Measurements from ENCODE around the gene PRSS12.
"Not testable (repeated sequence)": the region's sequence is repeated elsewhere in the genome, so short reads cannot be mapped to it uniquely, and the experiment has no call there.

Gene PRSS12, protein sequence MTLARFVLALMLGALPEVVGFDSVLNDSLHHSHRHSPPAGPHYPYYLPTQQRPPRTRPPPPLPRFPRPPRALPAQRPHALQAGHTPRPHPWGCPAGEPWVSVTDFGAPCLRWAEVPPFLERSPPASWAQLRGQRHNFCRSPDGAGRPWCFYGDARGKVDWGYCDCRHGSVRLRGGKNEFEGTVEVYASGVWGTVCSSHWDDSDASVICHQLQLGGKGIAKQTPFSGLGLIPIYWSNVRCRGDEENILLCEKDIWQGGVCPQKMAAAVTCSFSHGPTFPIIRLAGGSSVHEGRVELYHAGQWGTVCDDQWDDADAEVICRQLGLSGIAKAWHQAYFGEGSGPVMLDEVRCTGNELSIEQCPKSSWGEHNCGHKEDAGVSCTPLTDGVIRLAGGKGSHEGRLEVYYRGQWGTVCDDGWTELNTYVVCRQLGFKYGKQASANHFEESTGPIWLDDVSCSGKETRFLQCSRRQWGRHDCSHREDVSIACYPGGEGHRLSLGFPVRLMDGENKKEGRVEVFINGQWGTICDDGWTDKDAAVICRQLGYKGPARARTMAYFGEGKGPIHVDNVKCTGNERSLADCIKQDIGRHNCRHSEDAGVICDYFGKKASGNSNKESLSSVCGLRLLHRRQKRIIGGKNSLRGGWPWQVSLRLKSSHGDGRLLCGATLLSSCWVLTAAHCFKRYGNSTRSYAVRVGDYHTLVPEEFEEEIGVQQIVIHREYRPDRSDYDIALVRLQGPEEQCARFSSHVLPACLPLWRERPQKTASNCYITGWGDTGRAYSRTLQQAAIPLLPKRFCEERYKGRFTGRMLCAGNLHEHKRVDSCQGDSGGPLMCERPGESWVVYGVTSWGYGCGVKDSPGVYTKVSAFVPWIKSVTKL

DNA sequence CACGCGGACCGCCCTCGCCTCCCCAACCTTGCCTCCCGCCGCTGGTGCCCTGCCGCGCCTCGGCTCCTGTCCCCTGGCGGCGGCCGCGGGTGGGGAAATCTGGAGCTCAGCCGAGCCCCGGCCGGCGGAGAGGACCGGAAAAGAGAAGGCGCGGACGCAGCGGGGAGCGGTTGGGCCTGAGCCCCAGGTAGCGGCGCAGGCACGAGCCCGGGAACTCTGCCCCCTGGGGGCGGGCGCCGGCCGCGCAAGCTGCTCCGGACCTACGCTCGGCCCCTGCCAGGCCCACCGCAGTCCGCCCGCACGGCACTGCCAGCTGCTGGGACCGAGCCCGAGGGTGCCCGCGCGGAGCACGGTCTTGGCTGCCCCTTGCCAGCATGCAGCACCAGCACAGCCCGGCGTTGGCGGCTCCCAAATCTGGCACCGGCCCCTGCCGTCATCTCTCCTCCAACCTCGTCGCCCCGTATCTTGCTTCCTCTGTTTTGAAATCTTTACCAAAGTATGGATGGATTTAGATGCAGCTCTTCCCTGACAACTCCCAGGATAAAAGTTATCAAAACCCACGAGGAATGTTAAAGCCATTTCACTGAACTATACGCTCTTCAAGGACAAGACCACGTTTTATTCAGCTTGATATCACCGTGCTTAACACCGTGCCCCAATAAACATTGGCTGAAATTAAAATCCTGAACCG is at the start of gene PRSS12:
PRSS12 (minus strand) TSS at position 161 of the 691 bp plus-strand sequence. CDS start 283 bp downstream, outside the sequence.
- Histone ChIP-seq H3K9me3 (ENCODE audit: low read length) (no peaks in the 10 kb centered on the region), H3K27me3 (ENCODE audit: control insufficient read depth in 1 of 2, insufficient read depth in 2 of 2, low read length in 2 of 2) (peaks cover 25 to 44% of the 10 kb centered on the region in 2 donors), H3K27ac (ENCODE audit: low read depth, low read length) (no peak within 1 kb of the TSS), H3K4me3 (ENCODE audit: low read depth in 1 of 2, low read length in 2 of 2) (peak within 1 kb of the TSS; percentile 25 to 60), H3K9ac (ENCODE audit: low read length) (no peak within 1 kb of the TSS), H3K36me3 (ENCODE audit: insufficient read depth, low read length) (no peaks in the 10 kb centered on the region), H3K4me1 (ENCODE audit: insufficient read depth, low read length) (no peaks in the 10 kb centered on the region)

DNA sequence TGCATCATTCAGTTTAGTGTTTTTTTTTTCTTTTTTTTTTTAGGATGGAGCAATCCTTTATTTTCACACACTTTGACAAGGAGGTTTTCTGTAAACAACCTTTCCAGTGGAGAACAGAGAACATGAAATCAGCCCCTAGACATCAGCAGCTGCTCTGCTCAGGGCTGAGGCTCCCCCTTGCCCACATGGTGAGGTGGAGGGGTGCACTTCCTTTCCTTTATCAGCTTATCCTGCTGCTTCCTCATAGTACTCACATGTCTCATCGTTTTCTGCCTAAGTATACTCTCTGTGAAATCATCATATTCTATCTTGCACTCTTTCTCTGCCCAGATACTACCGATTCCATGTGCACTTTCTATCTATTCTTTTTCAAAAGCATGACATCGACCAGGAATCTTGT is 47.6 kb upstream of the PRSS12 start:
- Histone ChIP-seq H3K9me3 (ENCODE audit: low read length) (no peaks in the 10 kb centered on the region), H3K9ac (ENCODE audit: low read length) (no peak overlapping the region), H3K27ac (ENCODE audit: low read depth, low read length) (no peak overlapping the region), H3K4me1 (ENCODE audit: insufficient read depth, low read length) (no peaks in the 10 kb centered on the region), H3K36me3 (ENCODE audit: insufficient read depth, low read length) (no peaks in the 10 kb centered on the region), H3K4me3 (ENCODE audit: low read depth in 1 of 2, low read length in 2 of 2) (no peak overlapping the region), H3K27me3 (ENCODE audit: control insufficient read depth in 1 of 2, insufficient read depth in 2 of 2, low read length in 2 of 2) (no peaks in the 10 kb centered on the region)

DNA sequence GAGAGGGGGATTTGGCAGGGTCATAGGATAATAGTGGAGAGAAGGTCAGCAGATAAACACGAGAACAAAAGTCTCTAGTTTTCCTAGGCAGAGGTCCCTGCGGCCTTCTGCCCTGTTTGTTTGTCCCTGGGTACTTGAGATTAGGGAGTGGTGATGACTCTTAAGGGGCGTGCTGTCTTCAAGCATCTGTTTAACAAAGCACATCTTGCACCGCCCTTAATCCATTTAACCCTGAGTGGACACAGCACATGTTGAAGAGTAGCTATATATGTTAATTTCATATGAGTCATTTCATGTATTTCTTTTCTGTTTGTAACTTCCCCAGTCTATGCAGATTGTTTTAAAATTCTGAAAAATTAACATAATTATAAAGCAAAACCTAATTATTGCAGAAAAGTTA is 47.1 kb upstream of the PRSS12 start:
- H3K4me3 ChIP-seq (ENCODE audit: low read depth in 1 of 2, low read length in 2 of 2); H3K9ac ChIP-seq (ENCODE audit: low read length); H3K27ac ChIP-seq (ENCODE audit: low read depth, low read length); H3K36me3 ChIP-seq (ENCODE audit: insufficient read depth, low read length); H3K4me1 ChIP-seq (ENCODE audit: insufficient read depth, low read length); H3K27me3 ChIP-seq (ENCODE audit: control insufficient read depth in 1 of 2, insufficient read depth in 2 of 2, low read length in 2 of 2); H3K9me3 ChIP-seq (ENCODE audit: low read length): not testable (repeated sequence)

DNA sequence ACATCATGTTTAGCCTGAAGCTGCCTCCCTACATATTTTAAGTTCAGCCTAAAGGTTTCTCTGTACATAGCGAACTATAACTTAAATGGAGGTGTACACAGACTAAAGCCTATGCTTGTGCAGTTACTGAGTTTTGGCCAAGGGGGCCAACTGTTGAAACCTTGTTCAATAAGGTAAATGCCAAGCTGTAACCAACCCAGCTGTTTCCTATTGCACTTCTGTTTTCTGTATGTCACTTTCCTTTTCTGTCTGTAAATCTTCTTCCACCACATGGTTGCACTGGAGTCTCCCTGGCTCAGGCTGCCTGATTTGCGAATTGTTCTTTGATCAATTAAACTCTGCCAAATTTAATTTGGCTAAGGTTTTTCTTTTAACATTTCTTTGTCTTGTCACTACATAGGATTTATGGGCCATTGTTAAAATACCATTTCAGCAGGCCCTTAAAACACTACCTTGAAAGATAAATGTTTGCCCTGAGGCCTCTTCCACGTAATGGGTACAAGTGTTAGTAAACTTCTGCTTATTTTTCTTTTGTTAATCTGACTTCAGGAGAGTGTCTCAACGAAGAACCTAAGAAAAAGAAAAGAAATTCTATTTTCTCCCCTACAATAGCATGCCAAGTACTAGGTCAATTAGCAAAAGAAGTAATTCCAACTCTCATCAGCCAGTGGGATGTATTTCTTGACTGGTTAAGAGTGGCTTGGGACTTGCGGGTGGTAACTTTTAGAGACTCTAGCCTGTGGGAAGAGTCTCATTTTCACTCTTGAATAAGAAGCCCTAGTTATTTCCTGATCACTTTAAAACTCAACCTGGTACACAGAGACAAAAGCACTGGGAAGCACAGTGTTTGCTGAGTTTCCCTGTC is 45.7 kb upstream of the PRSS12 start:
- no peak overlapping the region for H3K4me3 ChIP-seq (ENCODE audit: low read depth in 1 of 2, low read length in 2 of 2)
- no peak overlapping the region for H3K27ac ChIP-seq (ENCODE audit: low read depth, low read length)
- no peaks in the 10 kb centered on the region for H3K27me3 ChIP-seq (ENCODE audit: control insufficient read depth in 1 of 2, insufficient read depth in 2 of 2, low read length in 2 of 2)
- H3K4me1 ChIP-seq (ENCODE audit: insufficient read depth, low read length), result no peaks in the 10 kb centered on the region
- no peaks in the 10 kb centered on the region for H3K9me3 ChIP-seq (ENCODE audit: low read length)
- H3K9ac ChIP-seq (ENCODE audit: low read length), result no peak overlapping the region
- H3K36me3 ChIP-seq (ENCODE audit: insufficient read depth, low read length), result no peaks in the 10 kb centered on the region

DNA sequence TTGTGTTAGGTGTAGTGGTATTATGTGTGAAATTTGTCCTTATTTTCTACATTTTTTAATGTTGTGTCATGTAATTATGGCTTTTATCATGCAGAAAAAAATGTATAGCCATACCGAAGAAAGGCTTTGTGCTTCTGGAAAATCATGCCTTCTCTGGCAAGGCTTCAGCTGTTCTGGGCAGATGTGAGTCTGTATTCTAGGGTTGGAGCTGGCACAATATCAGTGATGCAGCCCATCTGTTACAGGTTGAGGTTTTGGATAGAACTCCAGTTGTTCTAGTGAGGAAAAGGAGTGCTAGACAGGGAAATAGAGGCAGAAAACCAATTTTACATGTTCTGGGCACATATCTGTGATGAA is 44.8 kb upstream of the PRSS12 start:
- H3K27ac ChIP-seq (ENCODE audit: low read depth, low read length), result no peak overlapping the region
- no peaks in the 10 kb centered on the region for H3K36me3 ChIP-seq (ENCODE audit: insufficient read depth, low read length)
- H3K4me1 ChIP-seq (ENCODE audit: insufficient read depth, low read length), result no peaks in the 10 kb centered on the region
- H3K9ac ChIP-seq (ENCODE audit: low read length), result no peak overlapping the region
- no peak overlapping the region for H3K4me3 ChIP-seq (ENCODE audit: low read depth in 1 of 2, low read length in 2 of 2)
- H3K27me3 ChIP-seq (ENCODE audit: control insufficient read depth in 1 of 2, insufficient read depth in 2 of 2, low read length in 2 of 2), result no peaks in the 10 kb centered on the region
- no peaks in the 10 kb centered on the region for H3K9me3 ChIP-seq (ENCODE audit: low read length)

DNA sequence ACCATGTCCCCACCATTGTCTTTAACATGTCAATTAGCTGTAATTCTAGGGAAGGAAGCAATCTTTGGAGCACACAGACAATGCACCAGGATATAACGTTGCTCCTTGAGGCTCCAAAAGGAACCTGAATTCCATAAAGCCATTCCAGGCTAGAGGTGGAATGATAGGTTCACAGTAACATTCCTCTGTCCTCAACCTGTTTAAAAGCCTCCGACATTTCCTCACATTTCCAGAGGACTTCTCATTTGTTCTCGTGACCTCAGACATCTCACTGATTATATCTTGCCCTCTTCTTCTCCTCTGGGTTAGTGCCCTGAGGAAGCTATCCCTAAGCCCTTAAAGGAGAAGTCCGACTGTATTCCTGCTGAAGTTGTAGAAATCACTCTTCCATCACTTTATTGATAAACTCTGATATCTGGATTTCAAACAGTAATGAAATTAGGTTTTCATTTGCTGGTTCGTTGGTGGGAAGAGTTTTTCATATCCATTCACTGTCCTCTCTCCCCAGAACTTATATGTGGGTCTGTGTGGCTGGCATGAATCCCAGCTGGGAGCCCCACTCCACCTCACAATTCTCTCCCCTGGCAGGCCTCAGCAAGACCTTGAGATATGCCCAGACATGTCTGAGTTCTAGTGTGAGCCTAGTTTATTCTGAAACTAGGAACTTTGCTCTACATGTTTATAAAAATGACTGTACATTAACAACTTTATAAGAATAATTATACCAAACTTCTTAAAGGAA is 44.2 kb upstream of the PRSS12 start:
- no peaks in the 10 kb centered on the region for H3K4me1 ChIP-seq (ENCODE audit: insufficient read depth, low read length)
- no peaks in the 10 kb centered on the region for H3K27me3 ChIP-seq (ENCODE audit: control insufficient read depth in 1 of 2, insufficient read depth in 2 of 2, low read length in 2 of 2)
- H3K9ac ChIP-seq (ENCODE audit: low read length), result no peak overlapping the region
- no peaks in the 10 kb centered on the region for H3K9me3 ChIP-seq (ENCODE audit: low read length)
- H3K27ac ChIP-seq (ENCODE audit: low read depth, low read length), result no peak overlapping the region
- no peak overlapping the region for H3K4me3 ChIP-seq (ENCODE audit: low read depth in 1 of 2, low read length in 2 of 2)
- H3K36me3 ChIP-seq (ENCODE audit: insufficient read depth, low read length), result no peaks in the 10 kb centered on the region

DNA sequence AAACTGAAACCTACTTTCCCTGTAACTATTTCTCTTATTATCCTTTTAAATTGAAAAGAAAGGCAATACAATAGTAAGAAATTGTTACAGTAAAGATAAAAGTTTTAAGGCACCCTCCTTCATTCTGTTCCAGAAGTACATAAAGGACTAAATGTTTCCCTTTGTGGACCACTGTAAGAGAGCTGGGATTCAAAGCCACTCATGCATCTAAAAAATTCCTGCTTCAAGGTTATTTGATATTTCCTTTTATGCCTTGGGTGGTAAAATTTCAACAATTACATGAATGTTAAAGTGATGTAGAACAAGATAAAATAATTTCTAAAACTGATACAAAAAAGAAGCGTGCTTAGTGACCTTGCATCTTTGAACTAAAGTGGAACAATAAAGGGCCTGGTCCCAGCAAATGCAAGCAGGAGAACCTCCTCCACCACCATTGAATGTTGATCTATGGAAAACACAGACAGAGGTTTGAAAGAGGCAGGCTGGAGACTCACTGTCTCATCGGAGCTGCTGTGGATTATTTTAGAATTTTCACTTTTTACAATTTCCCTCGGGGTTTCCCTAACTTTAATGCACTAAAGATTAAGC is 42.3 kb upstream of the PRSS12 start:
- Histone ChIP-seq H3K9ac (ENCODE audit: low read length) (no peak overlapping the region), H3K4me1 (ENCODE audit: insufficient read depth, low read length) (no peaks in the 10 kb centered on the region), H3K9me3 (ENCODE audit: low read length) (no peaks in the 10 kb centered on the region), H3K4me3 (ENCODE audit: low read depth in 1 of 2, low read length in 2 of 2) (no peak overlapping the region), H3K36me3 (ENCODE audit: insufficient read depth, low read length) (no peaks in the 10 kb centered on the region), H3K27ac (ENCODE audit: low read depth, low read length) (no peak overlapping the region), H3K27me3 (ENCODE audit: control insufficient read depth in 1 of 2, insufficient read depth in 2 of 2, low read length in 2 of 2) (no peaks in the 10 kb centered on the region)

DNA sequence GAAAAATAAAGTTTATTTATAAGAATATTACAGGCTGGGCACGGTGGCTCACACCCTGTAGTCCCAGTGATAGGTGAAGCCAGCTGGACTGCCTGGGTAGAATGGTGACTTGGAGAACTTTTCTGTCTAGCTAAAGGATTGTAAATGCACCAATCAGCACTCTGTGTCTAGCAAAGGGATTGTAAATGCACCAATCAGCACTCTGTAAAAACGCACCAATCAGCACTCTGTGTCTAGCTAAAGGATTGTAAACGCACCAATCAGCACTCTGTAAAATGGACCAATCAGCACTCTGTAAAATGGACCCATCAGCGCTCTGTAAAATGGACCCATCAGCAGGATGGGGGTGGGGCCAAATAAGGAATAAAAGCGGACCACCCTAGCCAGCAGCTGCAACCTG is 39.7 kb upstream of the PRSS12 start:
- H3K4me1 ChIP-seq (ENCODE audit: insufficient read depth, low read length); H3K27ac ChIP-seq (ENCODE audit: low read depth, low read length); H3K9ac ChIP-seq (ENCODE audit: low read length); H3K36me3 ChIP-seq (ENCODE audit: insufficient read depth, low read length); H3K27me3 ChIP-seq (ENCODE audit: control insufficient read depth in 1 of 2, insufficient read depth in 2 of 2, low read length in 2 of 2); H3K9me3 ChIP-seq (ENCODE audit: low read length); H3K4me3 ChIP-seq (ENCODE audit: low read depth in 1 of 2, low read length in 2 of 2): not testable (repeated sequence)

DNA sequence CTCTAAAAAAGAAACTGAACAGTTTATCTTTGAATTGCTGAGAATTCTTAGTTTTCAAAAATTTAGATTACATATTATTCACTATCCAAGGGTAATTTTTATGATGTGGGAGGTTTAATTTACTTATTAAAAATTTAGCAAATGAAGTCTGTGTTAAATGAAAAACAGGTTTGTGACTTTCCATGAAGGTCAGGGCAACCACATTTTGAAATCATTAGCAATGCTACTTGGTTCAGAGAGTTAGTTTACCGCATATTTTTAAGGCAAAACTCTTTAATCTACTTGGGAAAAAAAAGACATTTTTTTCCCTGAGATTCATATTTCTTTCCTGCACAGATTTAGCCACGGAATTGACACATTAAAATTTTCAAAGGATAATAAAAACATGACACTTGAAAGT is 37.3 kb upstream of the PRSS12 start:
- Histone ChIP-seq H3K36me3 (ENCODE audit: insufficient read depth, low read length) (no peaks in the 10 kb centered on the region), H3K9ac (ENCODE audit: low read length) (no peak overlapping the region), H3K27ac (ENCODE audit: low read depth, low read length) (no peak overlapping the region), H3K4me1 (ENCODE audit: insufficient read depth, low read length) (no peaks in the 10 kb centered on the region), H3K9me3 (ENCODE audit: low read length) (no peaks in the 10 kb centered on the region), H3K27me3 (ENCODE audit: control insufficient read depth in 1 of 2, insufficient read depth in 2 of 2, low read length in 2 of 2) (no peaks in the 10 kb centered on the region), H3K4me3 (ENCODE audit: low read depth in 1 of 2, low read length in 2 of 2) (no peak overlapping the region)

DNA sequence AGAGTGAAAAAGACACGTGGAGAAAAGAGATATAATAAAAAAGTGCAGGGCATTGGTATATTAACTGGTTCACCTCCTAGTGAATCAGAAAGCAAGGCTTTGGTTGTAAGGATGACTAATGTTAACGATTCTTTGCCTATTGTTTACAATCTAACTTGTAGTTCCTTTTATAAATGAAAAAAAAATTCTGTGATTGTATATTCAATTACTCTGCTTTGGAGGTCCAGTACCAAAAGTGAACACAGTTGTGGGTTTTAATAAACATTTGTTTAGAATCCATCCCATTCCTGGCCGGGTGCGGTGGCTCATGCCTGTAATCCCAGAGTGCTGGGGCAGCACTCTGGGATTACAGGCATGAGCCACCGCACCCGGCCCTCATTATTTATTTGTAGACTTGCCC is 36.9 kb upstream of the PRSS12 start:
- H3K27ac ChIP-seq (ENCODE audit: low read depth, low read length), result no peak overlapping the region
- no peaks in the 10 kb centered on the region for H3K27me3 ChIP-seq (ENCODE audit: control insufficient read depth in 1 of 2, insufficient read depth in 2 of 2, low read length in 2 of 2)
- H3K9ac ChIP-seq (ENCODE audit: low read length), result no peak overlapping the region
- no peaks in the 10 kb centered on the region for H3K4me1 ChIP-seq (ENCODE audit: insufficient read depth, low read length)
- H3K9me3 ChIP-seq (ENCODE audit: low read length), result no peaks in the 10 kb centered on the region
- no peak overlapping the region for H3K4me3 ChIP-seq (ENCODE audit: low read depth in 1 of 2, low read length in 2 of 2)
- no peaks in the 10 kb centered on the region for H3K36me3 ChIP-seq (ENCODE audit: insufficient read depth, low read length)
